GM21619 (cell line): ENCODE data around the gene CYP46A1.
"Not testable (repeated sequence)": the region's sequence is repeated elsewhere in the genome, so short reads cannot be mapped to it uniquely, and the experiment has no call there.

ENCODE experiments used
- ATAC-seq: cut with Tn5 transposase; IDR thresholded peaks from one replicate; pipeline ENCODE4 v1.9.1; 2021; ENCODE audit not compliant: unreplicated experiment

CYP46A1 gene

GRCh38 chr14:99754141-99755067, 70.3 kb downstream of the CYP46A1 start:
- no peak for ATAC-seq

GRCh38 chr14:99755068-99755405, 70.9 kb downstream of the CYP46A1 start:
- ATAC-seq: no peak

- no peak for ATAC-seq
Measured at GRCh38 chr14:99755629-99756603, 71.8 kb downstream of the CYP46A1 start.

GRCh38 chr14:99756796-99757195, 72.7 kb downstream of the CYP46A1 start:
- ATAC-seq: no peak

- ATAC-seq: no peak
Measured at GRCh38 chr14:99757331-99758070, 73.4 kb downstream of the CYP46A1 start.

- ATAC-seq: no peak
Measured at GRCh38 chr14:99758121-99758821, 74.2 kb downstream of the CYP46A1 start.

- no peak for ATAC-seq
Measured at GRCh38 chr14:99758872-99759545, 74.9 kb downstream of the CYP46A1 start.

- no peak for ATAC-seq
Measured at GRCh38 chr14:99759546-99759925, 75.4 kb downstream of the CYP46A1 start.

GRCh38 chr14:99760817-99761216, 76.7 kb downstream of the CYP46A1 start:
- no peak for ATAC-seq

GRCh38 chr14:99762911-99763310, 78.8 kb downstream of the CYP46A1 start:
- ATAC-seq: not testable (repeated sequence)

GRCh38 chr14:99763527-99764221, 79.6 kb downstream of the CYP46A1 start:
- no peak for ATAC-seq

GRCh38 chr14:99764222-99764706, 80.2 kb downstream of the CYP46A1 start:
- ATAC-seq: no peak

- no peak for ATAC-seq
Measured at GRCh38 chr14:99768381-99768780, 84.3 kb downstream of the CYP46A1 start.

GRCh38 chr14:99769123-99769522, 85.0 kb downstream of the CYP46A1 start:
- no peak for ATAC-seq

GRCh38 chr14:99769799-99770198, 85.7 kb downstream of the CYP46A1 start:
- ATAC-seq: no peak

GRCh38 chr14:99772371-99773283, 88.5 kb downstream of the CYP46A1 start:
- ATAC-seq: no peak

GRCh38 chr14:99773521-99774497, 89.7 kb downstream of the CYP46A1 start:
- ATAC-seq: no peak
